ENCODE data around the gene ZNF677. TPM values are rescaled to one million over a fixed set of nuclear protein-coding genes. Genes with fewer than 3 reads are reported as not detected.
"Not testable (repeated sequence)": the region's sequence is repeated elsewhere in the genome, so short reads cannot be mapped to it uniquely, and the experiment has no call there.

Gene ZNF677
- total RNA-seq, 1 experiment from 2014 or later = not detected

- peak; percentile 20 for DNase-seq (ENCODE audit: extremely low read depth, low read depth)
Observed at GRCh38 chr19:53195265-53195903, 59.3 kb downstream of the ZNF677 start.

DNA sequence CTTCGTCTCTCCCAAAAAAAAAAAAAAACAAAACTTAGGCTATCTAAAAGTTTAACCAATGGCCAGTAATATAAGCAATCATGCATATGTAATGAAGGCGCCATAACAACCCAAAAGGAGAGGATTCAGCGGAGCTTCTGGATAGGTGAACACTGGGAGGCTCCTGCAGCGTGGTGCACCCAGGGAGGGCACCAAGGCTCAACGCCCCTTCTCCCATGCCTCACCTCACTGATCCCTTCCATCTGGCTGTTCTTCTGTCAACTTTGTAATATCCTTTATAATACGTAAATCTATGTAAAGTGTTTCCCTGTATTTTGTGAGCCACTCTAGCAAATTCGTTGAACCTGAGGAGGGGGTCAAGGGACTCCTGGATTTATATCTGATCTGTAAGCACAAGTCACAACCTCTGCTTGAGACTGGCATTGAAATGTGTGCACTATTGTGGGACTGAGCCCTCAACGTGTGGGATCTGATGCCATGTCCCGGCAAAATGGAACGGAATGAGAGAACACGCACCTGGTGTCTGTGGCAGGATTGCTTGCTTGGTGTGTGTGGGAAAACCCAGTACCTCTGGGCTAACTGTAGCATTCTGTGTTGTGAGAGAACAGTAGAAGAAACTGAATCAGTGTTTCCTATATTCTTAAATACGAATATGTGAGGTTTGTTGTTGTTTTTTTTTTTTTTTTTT lies 61.0 kb downstream of the ZNF677 start:
- DNase-seq (ENCODE audit: extremely low read depth, low read depth) = no peak

DNA sequence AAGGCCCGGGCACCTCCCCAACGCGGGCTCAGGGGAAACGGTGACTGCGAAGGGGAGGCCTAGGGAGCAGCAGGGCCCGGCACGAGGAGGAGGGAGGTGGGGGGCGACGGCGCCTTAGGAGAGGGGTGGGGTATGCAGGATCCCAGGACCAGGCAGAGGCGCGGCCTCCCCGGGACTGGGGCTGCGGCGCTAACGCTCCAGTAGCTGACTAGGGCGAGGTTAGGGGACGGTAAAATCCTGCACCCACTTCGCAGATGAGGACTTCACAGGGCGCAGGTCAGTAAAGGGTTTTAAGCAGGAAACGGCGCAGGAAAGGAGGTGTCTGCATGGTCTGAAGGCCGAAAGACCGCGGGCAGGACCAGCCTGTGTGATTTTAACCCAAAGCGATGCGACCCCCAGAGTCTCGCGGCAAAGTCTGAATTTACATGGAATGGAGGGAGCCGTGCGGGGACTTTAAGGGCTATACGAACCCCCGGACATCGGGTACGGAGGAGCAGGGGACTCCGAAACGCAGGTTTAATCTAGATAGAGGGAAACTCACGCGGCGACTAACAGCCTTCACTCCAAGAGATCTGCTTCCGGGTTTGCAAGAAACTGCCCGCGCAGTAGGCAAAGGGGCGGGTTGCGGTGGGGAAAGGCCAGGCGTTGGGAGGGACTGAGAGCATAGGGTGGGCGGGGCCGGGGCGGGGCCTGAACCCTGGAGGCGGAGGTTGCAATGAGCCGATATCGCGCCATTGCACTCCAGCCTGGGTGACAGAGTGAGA lies 61.7 kb downstream of the ZNF677 start, which contains the start of gene ZNF665:
ZNF665 (minus strand) TSS at position 588 of the 764 bp plus-strand sequence. CDS start 10,460 bp downstream, outside the sequence.
- DNase-seq (ENCODE audit: extremely low read depth, low read depth) = no peak

GRCh38 chr19:53190253-53190652 lies 64.4 kb downstream of the ZNF677 start:
- DNase-seq (ENCODE audit: extremely low read depth, low read depth) = no peak

DNA sequence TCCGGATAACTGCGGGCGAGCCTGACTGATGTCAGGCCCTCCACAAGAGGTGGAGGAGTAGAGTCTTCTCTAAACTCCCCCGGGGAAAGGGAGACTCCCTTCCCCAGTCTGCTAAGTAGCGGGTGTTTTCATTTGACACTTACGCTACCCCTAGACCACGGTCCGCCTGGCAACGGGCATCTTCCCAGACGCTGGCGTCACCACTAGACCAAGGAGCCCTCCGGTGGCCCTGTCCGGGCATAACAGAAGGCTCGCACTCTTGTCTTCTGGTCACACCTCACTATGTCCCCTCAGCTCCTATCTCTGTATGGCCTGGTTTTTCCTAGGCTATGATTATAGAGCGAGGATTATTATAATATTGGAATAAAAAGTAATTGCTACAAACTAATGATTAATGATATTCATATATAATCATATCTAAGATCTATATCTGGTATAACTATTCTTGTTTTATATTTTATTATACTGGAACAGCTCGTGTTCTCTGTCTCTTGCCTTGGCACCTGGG lies 64.9 kb downstream of the ZNF677 start:
- DNase-seq (ENCODE audit: extremely low read depth, low read depth) = not testable (repeated sequence)

Other genes starting within 250 kb of the ZNF677 start
- gene ERVV-1, start 241.0 kb downstream of the ZNF677 start, total RNA-seq (2014; rRNA removed; shearing (Covaris generic)) = not detected in 2 replicates
- gene ERVV-2, start 210.1 kb downstream of the ZNF677 start, total RNA-seq (2014; rRNA removed; shearing (Covaris generic)) = not detected in 2 replicates
- 11.9 and 14.9 TPM in 2 replicates for gene ZNF160, start 151.5 kb downstream of the ZNF677 start, total RNA-seq (2014; rRNA removed; shearing (Covaris generic))
- gene ZNF415, start 122.0 kb downstream of the ZNF677 start, total RNA-seq (2014; rRNA removed; shearing (Covaris generic)) = not detected in 2 replicates
- gene ZNF347, start 95.8 kb downstream of the ZNF677 start, total RNA-seq (2014; rRNA removed; shearing (Covaris generic)) = 1.3 and 2.0 TPM in 2 replicates
- gene ZNF665, start 61.5 kb downstream of the ZNF677 start, total RNA-seq (2014; rRNA removed; shearing (Covaris generic)) = not detected in 2 replicates
- gene VN1R2, start 3.4 kb upstream of the ZNF677 start, total RNA-seq (2014; rRNA removed; shearing (Covaris generic)) = not detected in 2 replicates
- not detected in 2 replicates for gene VN1R4, start 12.8 kb upstream of the ZNF677 start, total RNA-seq (2014; rRNA removed; shearing (Covaris generic))
- 7.4 and 8.8 TPM in 2 replicates for gene ZNF845, start 78.9 kb upstream of the ZNF677 start, total RNA-seq (2014; rRNA removed; shearing (Covaris generic))
- gene ZNF525, start 110.8 kb upstream of the ZNF677 start, total RNA-seq (2014; rRNA removed; shearing (Covaris generic)) = 0.06 and 1.4 TPM in 2 replicates
- gene ZNF765, start 140.3 kb upstream of the ZNF677 start, total RNA-seq (2014; rRNA removed; shearing (Covaris generic)) = 8.6 and 10.7 TPM in 2 replicates
- 7.5 and 10.5 TPM in 2 replicates for gene ZNF761, start 177.1 kb upstream of the ZNF677 start, total RNA-seq (2014; rRNA removed; shearing (Covaris generic))
- gene ZNF813, start 212.9 kb upstream of the ZNF677 start, total RNA-seq (2014; rRNA removed; shearing (Covaris generic)) = not detected in 2 replicates